NCI-H146 (cell line): ENCODE results near the gene AGPAT3.
"Not testable (repeated sequence)": the region's sequence is repeated elsewhere in the genome, so short reads cannot be mapped to it uniquely, and the experiment has no call there.

Experiments
- DNase-seq: peaks from one replicate; lab custom pipeline; 2025; lab: John Stamatoyannopoulos, UW

Gene AGPAT3, protein sequence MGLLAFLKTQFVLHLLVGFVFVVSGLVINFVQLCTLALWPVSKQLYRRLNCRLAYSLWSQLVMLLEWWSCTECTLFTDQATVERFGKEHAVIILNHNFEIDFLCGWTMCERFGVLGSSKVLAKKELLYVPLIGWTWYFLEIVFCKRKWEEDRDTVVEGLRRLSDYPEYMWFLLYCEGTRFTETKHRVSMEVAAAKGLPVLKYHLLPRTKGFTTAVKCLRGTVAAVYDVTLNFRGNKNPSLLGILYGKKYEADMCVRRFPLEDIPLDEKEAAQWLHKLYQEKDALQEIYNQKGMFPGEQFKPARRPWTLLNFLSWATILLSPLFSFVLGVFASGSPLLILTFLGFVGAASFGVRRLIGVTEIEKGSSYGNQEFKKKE

GRCh38 chr21:43864962-43865539, at the start of gene AGPAT3:
AGPAT3 (plus strand) TSS chr21:43865223; CDS start chr21:43959682, 94,459 bp downstream.
- DNase-seq, result peak; percentile 24

- DNase-seq, result no peak
These were observed 49.0 kb upstream of the AGPAT3 start for GRCh38 chr21:43815991-43816390.

DNA sequence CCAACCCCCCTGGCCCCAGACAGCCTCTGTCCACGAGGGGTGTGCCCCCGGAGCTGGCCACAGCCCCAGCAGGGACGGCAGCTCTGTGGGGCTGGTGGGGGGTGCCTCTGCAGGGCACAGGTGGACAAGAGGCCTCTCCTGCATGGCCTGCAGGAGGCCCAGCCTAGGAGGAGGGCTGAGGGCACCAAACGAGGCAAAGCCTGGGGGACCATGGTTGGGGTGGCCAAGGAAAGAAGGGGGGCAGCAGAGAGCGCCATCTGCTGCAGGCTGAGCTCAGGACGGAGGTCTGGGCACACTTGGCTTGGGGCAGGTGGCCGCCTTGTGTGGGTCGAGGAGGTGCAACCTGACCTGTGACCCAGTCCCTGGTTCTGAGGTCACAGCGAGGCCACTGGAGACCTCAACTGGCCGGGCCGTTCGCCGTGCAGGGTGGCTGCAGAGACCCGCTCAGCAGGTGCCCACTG, 48.4 kb upstream of the AGPAT3 start:
- no peak for DNase-seq

DNA sequence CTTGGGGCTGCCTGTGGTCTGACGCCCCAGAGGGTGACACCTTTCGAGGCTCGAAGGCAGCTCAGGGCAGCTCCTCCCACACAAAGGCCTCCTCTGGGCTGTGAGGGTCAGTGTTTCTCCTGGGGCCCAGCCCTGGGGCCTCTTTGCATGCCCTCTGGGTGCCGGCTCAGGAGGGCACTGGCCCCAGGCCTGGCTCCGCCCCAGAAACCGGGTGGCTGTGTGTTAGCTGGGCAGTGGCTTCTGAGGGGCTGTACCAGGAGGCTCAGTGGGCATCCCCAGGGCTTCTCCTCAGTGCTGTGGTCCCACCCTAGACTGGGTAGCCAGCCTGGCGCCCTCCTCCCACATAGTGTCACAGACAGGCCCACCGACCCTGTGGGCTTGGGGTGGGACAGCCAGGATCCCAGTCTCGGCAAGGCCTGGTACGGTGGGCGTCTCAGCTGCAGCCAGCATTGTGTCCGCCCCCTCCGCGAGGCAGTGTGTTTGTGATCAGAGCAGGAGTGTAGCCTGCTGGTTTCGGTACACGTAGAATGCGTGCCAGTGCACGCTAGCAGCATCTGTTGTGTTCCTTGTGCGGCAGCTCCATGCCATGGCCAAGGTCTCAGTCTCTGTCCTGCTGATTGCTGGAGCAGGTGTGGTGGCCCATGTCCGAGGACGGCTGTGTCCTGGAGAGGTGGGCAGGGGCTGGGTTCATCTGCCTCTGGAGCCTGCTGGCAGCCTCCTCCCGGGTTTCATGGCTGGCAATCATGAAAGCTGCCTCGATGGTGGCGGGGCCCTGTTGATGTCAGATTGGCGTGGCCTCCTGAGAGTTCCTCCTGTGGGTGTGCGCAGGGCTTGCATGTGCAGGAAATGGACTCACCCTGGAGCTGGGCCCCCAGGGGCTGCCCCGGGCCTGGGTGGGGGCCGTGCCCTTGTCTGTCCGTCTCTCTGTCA, 47.6 kb upstream of the AGPAT3 start:
- no peak for DNase-seq

- no peak for DNase-seq
These were observed 46.3 kb upstream of the AGPAT3 start for GRCh38 chr21:43818685-43819084.

GRCh38 chr21:43819511-43820405, 45.3 kb upstream of the AGPAT3 start:
- no peak for DNase-seq

- no peak for DNase-seq
These were observed 44.6 kb upstream of the AGPAT3 start for GRCh38 chr21:43820466-43820865.

- not testable (repeated sequence) for DNase-seq
These were observed 42.9 kb upstream of the AGPAT3 start for GRCh38 chr21:43822166-43822565.

DNA sequence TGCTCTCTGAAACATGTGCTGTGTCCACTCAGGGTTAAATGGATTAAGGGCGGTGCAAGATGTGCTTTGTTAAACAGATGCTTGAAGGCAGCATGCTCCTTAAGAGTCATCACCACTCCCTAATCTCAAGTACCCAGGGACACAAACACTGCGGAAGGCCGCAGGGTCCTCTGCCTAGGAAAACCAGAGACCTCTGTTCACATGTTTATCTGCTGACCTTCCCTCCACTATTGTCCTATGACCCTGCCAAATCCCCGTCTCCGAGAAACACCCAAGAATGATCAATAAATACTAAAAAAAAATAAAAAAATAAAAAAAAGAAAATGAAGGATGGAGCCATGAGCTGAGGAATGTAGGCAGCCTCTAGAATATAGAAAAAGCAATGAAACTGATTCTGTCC, 42.3 kb upstream of the AGPAT3 start:
- not testable (repeated sequence) for DNase-seq

- no peak for DNase-seq
These were observed 40.4 kb upstream of the AGPAT3 start for GRCh38 chr21:43824333-43825241.

DNA sequence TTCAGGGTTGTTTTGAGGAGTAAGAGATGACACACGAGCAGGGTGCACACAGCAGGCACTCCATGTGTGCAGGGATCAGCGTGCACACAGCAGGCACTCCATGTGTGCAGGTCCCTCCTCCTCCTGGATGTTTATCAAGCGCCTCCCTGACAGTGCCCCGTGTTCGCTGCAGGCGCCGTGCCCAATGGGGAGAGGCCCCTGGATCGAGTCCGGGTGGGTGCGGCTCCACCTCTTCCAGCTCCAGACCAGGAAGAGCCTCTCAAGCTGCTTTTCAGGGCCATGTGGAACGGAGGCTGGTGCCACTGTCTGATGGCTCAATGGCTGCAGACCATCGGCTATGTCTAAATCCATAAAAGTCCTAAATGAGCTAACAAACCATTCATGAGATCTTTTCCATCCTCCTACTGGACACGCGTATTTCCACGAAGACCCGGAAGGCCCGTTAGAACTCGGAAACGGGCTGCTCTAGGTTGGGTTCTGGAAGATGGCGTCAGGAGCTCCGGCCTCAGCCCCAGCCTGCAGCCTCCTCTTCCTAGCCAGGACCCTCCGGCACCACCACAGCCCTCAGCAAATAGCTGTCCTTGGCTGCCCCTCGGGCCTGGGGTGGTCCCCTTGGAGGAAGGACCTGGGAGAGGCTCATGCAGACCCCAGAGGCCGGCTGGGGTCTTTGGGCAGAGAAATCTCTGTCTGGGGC, 39.6 kb upstream of the AGPAT3 start:
- DNase-seq, result no peak

DNA sequence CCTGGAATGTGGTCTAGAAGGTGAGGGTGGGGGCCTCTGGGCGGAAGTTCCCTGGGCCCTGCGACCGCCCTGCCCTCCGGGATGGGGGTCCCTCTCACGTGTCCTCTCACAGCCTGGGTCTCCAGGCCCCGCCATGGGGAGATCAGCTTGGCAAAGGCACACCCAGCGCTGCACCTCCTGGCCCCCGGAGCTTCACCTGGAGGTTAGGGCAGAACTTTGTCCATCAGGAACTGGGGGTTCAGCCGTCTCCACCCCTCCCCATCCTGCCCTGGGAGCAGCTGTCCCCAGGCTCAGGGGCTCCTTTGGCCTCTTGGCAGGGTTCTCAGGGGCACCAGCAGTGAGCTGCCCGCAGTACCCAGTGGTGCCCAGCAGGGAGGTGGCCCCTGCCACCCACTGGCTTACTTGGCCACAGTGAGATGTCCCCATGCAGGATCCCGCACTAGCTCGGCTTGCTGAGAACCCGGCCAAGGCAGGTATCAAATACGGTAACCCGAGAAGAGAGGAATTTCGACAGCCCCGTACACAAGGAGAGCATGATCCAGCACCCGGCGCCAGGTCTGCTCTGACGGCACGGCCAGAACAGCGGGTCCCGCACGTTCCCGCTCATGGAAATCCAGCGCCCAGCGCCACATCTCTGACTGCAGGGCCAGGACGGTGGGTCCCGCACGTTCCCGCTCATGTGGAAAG, 38.9 kb upstream of the AGPAT3 start:
- DNase-seq, result peak; percentile 20

DNA sequence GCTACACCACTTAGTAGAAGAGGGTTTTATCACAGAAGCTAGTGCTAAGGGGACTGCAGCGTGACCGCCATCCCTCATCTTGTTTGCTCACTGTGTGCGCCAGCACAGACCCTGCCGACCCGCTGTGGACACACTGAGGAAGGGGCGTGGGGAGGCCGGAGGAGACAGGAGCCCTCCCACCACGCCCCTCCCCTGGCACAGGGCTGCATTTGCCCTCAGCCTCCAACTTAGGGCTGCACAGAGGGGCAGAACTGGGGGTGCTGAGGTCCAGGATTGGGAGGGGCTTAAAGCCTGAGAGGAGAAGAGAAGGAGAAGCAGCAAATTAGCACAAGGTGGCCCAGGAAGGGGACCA, 38.4 kb upstream of the AGPAT3 start:
- no peak for DNase-seq

GRCh38 chr21:43827015-43827611, 37.9 kb upstream of the AGPAT3 start:
- no peak for DNase-seq

- DNase-seq, result no peak
These were observed 35.9 kb upstream of the AGPAT3 start for GRCh38 chr21:43829161-43829560.

DNA sequence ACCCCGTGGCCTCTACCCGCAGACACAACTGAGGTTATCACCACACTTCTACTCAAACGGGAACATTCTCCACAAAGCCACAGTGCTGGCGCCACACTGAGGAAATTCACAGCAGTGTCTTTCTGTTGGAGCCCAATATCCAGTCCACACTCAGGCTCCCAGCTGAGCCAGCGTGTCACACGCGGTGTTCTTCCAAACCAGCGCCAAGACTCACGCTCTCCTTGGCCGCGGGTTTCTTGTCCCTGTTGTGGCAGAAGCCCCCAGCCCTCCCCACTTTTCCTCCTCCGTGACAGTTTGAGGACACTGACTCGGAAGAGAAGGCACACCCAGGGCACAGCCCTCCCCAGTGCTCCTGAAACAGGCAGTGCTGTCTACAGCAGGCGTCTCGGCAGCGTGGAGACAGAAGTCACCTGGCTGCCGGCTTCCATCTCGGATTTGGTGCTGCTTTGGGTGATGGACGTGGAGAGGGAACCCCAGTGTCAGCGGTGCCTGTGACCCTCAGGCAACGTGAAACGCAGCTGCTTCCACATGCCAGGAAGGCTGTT, 35.4 kb upstream of the AGPAT3 start:
- DNase-seq, result no peak

GRCh38 chr21:43832158-43832550, 32.9 kb upstream of the AGPAT3 start:
- no peak for DNase-seq

GRCh38 chr21:43832648-43833047, 32.4 kb upstream of the AGPAT3 start:
- no peak for DNase-seq
